ENCODE data around the gene SMCP. TPM values are rescaled to one million over a fixed set of nuclear protein-coding genes. Genes with fewer than 3 reads are reported as not detected.

The SMCP gene
- total RNA-seq, 4 donors from 2014 or later = not detected

DNA sequence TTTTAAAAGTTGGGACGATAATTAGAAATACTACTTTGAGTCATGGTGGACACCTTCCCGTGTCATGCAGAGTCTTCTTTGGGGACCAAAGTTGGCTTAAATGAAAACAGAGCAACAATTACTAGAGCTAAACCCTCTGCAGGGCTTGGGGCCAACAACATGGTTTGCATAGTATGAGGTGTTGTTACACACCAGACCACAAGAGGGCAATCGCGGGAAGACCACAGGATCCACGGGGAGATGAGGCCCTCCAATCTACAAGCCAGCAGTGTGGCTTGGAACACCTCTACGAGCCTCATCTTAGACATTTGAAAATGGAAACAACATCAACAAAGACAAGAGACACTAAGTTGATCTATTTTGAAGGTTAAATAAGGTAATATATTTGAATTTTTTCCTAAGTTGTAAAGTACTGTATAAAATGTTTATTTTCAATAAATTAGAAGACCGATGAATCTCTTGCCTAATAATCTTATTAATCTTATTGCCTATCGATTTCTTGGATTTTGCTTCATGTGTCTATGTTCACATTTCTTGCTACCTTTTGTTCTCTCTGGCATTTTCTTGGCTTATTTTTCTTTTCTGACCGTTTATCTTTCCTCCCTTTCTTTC, 8.2 kb upstream of the SMCP start:
- Histone ChIP-seq H3K36me3 (no peaks in the 10 kb centered on the region), H3K4me3 (no peak overlapping the region), H3K9me3 (no peaks in the 10 kb centered on the region), H3K27me3 (no peaks in the 10 kb centered on the region), H3K27ac (no peak overlapping the region), H3K4me1 (no peaks in the 10 kb centered on the region)
- DNase-seq (ENCODE audit: low spot score in 2 of 2) = peak in 1 of 2 donors; percentile 79
- 36% methylated on average over 9 of the region's 9 CpGs for WGBS
- TF ChIP-seq POLR2A (IDR thresholded peaks at IDR 0.05) (no peak), POLR2AphosphoS5 (IDR thresholded peaks at IDR 0.05) (no peak), EP300 (IDR thresholded peaks at IDR 0.05) (no peak)
- TF ChIP-seq, protein P1, sequence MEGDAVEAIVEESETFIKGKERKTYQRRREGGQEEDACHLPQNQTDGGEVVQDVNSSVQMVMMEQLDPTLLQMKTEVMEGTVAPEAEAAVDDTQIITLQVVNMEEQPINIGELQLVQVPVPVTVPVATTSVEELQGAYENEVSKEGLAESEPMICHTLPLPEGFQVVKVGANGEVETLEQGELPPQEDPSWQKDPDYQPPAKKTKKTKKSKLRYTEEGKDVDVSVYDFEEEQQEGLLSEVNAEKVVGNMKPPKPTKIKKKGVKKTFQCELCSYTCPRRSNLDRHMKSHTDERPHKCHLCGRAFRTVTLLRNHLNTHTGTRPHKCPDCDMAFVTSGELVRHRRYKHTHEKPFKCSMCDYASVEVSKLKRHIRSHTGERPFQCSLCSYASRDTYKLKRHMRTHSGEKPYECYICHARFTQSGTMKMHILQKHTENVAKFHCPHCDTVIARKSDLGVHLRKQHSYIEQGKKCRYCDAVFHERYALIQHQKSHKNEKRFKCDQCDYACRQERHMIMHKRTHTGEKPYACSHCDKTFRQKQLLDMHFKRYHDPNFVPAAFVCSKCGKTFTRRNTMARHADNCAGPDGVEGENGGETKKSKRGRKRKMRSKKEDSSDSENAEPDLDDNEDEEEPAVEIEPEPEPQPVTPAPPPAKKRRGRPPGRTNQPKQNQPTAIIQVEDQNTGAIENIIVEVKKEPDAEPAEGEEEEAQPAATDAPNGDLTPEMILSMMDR (IDR thresholded peaks at IDR 0.05) = peak; percentile 60 to 69

DNA sequence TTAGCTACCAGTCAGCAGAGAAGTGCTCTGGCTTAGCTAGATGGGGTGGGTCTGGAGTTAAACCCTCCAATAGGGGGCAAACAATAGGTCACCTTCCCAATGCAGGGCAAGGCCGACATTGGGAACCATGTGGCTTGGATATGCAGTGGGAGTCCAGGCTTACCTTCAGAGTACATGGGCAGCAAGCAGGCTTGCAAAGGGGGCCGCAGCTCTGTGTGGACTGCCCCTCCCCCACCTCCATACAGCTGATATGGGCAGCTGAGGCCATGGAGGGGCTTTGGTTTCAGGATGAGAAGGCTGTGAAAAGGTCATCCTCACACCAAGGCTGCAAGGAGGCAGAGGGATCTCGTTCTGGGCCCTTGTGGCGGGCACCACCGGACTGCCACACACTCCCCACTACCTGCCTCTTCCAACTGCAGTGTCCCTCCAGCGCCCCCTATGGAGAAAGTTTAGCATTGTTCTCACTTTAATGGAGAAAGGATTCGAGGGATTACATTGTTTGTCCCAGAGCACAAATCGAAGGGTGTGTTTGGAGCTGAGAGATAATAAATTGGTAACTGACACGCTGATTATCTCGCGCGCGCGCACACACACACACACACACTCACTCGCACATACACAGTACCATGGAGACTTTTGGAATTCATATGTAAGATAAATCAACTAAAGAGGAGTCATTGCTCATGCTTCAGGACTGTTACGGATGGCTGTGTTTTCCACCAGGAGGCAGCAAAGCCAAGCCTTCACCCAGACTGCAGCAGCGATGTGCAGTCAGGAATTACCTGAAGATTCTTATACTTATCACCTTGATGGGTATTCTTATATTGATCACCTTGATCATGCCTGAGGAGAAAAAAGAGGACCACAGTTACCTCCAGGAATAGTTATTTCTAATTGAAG, 7.0 kb upstream of the SMCP start:
- no peak overlapping the region for H3K4me3 ChIP-seq
- H3K4me1 ChIP-seq = no peaks in the 10 kb centered on the region
- no peak for TF ChIP-seq EP300 (IDR thresholded peaks at IDR 0.05)
- TF ChIP-seq, protein P1 (IDR thresholded peaks at IDR 0.05) = peak; percentile 27 to 40
- WGBS = 32% methylated on average over 17 of the region's 17 CpGs
- no peak for DNase-seq (ENCODE audit: low spot score in 2 of 2)
- H3K9me3 ChIP-seq = no peaks in the 10 kb centered on the region
- no peak overlapping the region for H3K27ac ChIP-seq
- H3K27me3 ChIP-seq = no peaks in the 10 kb centered on the region
- no peaks in the 10 kb centered on the region for H3K36me3 ChIP-seq

DNA sequence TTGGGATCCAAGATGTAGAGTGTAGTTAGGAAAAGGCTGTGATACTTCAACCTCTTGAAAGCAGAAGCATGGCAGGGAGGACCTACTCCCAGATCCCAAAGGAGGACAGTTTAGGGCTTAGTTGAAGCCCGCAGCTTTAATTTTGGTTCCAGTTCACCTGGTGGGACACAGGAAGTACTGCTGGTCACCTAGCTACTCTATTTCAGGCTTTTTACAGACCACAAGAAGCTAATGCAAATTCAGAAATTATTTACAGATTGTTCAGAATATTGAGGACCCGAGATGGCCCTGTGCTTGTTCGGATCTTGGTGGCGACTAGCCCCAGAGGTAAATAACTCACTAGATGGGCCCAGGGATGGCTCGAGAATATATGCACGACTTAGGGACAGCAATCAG, 6.4 kb upstream of the SMCP start:
- Histone ChIP-seq H3K9me3 (no peaks in the 10 kb centered on the region), H3K27me3 (no peaks in the 10 kb centered on the region), H3K4me3 (no peak overlapping the region), H3K36me3 (no peaks in the 10 kb centered on the region), H3K27ac (no peak overlapping the region), H3K4me1 (no peaks in the 10 kb centered on the region)
- DNase-seq (ENCODE audit: low spot score in 2 of 2) = no peak
- 88% methylated on average over 6 of the region's 6 CpGs for WGBS
- TF ChIP-seq EP300 (IDR thresholded peaks at IDR 0.05) (no peak), POLR2AphosphoS5 (IDR thresholded peaks at IDR 0.05) (no peak), POLR2A (IDR thresholded peaks at IDR 0.05) (no peak)
- TF ChIP-seq, protein P1 (IDR thresholded peaks at IDR 0.05) = peak in 1 of 2 donors; percentile 0

DNA sequence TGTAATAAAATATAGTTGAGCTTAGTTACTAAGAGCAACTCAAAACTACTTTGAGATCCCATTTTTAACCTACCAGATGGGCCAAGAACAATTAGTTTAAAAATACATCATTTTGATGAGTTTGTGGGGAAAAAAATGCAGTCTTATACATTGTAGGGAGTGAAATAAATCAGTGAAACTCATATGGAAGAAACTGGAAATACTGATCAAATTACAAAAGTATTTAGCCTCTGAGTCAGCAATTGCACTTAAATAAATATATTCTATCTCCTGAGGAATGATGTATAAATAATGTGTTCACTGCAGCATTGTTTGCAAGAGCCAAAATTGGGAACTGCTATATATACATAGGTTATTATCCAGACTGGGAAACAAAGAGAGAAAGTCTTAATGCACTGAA, 4.6 kb upstream of the SMCP start:
- Histone ChIP-seq H3K27me3 (no peaks in the 10 kb centered on the region), H3K9me3 (no peaks in the 10 kb centered on the region), H3K36me3 (no peaks in the 10 kb centered on the region), H3K27ac (no peak overlapping the region), H3K4me3 (no peak overlapping the region), H3K4me1 (no peaks in the 10 kb centered on the region)
- DNase-seq (ENCODE audit: low spot score in 2 of 2) = no peak
- TF ChIP-seq EP300 (IDR thresholded peaks at IDR 0.05) (no peak), POLR2AphosphoS5 (IDR thresholded peaks at IDR 0.05) (no peak), POLR2A (IDR thresholded peaks at IDR 0.05) (no peak)
- TF ChIP-seq, protein P1 (IDR thresholded peaks at IDR 0.05) = no peak

DNA sequence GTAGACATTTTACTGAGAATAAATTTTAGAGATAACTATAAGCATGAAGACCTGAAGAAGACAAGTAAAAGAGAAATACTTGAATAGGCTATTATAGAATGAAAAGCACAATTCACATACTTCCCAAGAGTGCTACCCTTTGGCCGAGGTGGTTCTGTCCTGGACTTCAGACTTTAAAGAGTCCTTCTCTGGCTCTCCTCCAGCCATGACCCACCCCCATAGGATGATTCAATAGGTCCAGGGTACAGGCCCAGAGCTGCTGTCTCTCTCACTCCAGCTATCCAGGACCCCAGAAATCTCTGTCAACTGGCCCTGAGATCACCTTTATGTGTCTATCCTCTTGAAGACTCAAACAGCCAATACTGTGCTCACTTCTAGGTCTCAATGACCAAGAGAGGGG, 1.3 kb upstream of the SMCP start:
- TF ChIP-seq EP300 (IDR thresholded peaks at IDR 0.05) (no peak), POLR2AphosphoS5 (IDR thresholded peaks at IDR 0.05) (no peak), POLR2A (IDR thresholded peaks at IDR 0.05) (no peak)
- TF ChIP-seq, protein P1 (IDR thresholded peaks at IDR 0.05) = no peak
- no peaks in the 10 kb centered on the region for H3K36me3 ChIP-seq
- H3K4me3 ChIP-seq = no peak overlapping the region
- H3K27ac ChIP-seq = no peak overlapping the region
- no peak for DNase-seq (ENCODE audit: low spot score in 2 of 2)
- H3K27me3 ChIP-seq = no peaks in the 10 kb centered on the region
- 86% methylated on average over 1 of the region's 1 CpG for WGBS
- peaks cover 6% of the 10 kb centered on the region for H3K4me1 ChIP-seq
- no peaks in the 10 kb centered on the region for H3K9me3 ChIP-seq
